K562 (cell line): Measurements from ENCODE around the gene ARHGAP32. TPM values are rescaled to one million over a fixed set of nuclear protein-coding genes. Genes with fewer than 3 reads are reported as not detected.

Experiments
- ATAC-seq: fragments of 200-7000 bp; cut with Tn5 transposase; 3 replicates; pipeline ENCODE4 v1.9.1; 2020; ENCODE audit warnings: moderate library complexity
- BruUV-seq: library from RNA; stranded (reverse); fragments of 400-500 nt; replicated peaks from 2 replicates; lab custom pipeline; 2021; lab: Mats Ljungman, UMichigan
- CTCF ChIA-PET: fragments of 300-600 bp; formaldehyde crosslinking; extraction: SDS; loops from one replicate; lab custom pipeline; 2021; ENCODE audit warnings: low intra/inter-chr PET ratio; lab: Yijun Ruan, JAX
- POLR2A ChIA-PET: fragments of 300-600, 350-650 bp; sonication (Branson Sonifier 250); formaldehyde crosslinking; extraction: SDS; loops from one replicate; lab custom pipeline; 2021; ENCODE audit warnings: antibody characterized with exemption, inconsistent platforms; lab: Yijun Ruan, JAX
- DNase-seq, 4 experiments: peaks; one replicate each; pipeline versions ENCODE4 v3.0.0 to v3.0.0-alpha.2; 2011 to 2018; ENCODE audit warnings: low spot score in 3 of 4, mixed read lengths in 3 of 4; ENCODE audit errors: extremely low read depth in 1 of 4
- FAIRE-seq: peaks from 2 replicates; lab custom pipeline; 2011; peaks lifted over from hg19 to GRCh38; lab: Jason Lieb, UNC
- H2AFZ ChIP-seq: 2 replicates; pipeline ENCODE4 v1.6.0; 2011; ENCODE audit warnings: low read depth, low read length, control low read depth, inconsistent platforms
- H3K27ac ChIP-seq: fragments of 200-600 bp; 3 replicates; pipeline ENCODE4 v1.8.0; 2011; ENCODE audit warnings: low read depth, mild to moderate bottlenecking, control low read depth, inconsistent platforms, low read length, moderate library complexity, mixed read lengths; ENCODE audit errors: extremely low read depth
- H3K27me3 ChIP-seq, 2 experiments: fragments of 300-600 bp in 1 of 2; 2 replicates in 1 of 2; 3 replicates in 1 of 2; pipeline versions ENCODE4 v1.6.0 to v1.8.0; 2011; ENCODE audit warnings: inconsistent platforms in 2 of 2, low read length in 2 of 2, mild to moderate bottlenecking in 1 of 2, mixed read lengths in 1 of 2, moderate library complexity in 1 of 2; ENCODE audit not compliant: control insufficient read depth in 2 of 2, insufficient read depth in 2 of 2
- H3K36me3 ChIP-seq: fragments of 300-600 bp; 3 replicates; pipeline ENCODE4 v1.8.0; 2011; ENCODE audit warnings: mild to moderate bottlenecking, low read length, inconsistent platforms; ENCODE audit not compliant: control insufficient read depth, insufficient read depth
- H3K4me1 ChIP-seq, 2 experiments: fragments of 200-600 bp in 1 of 2; replicated peaks in 1 of 2; 2 replicates in 1 of 2; 3 replicates in 1 of 2; pipeline versions ENCODE4 v1.5.1 to v1.8.0; 2011; ENCODE audit warnings: inconsistent platforms in 2 of 2, low read length in 2 of 2, mild to moderate bottlenecking in 1 of 2, mixed read lengths in 1 of 2, moderate library complexity in 1 of 2; ENCODE audit not compliant: control insufficient read depth in 2 of 2, insufficient read depth in 2 of 2
- H3K4me2 ChIP-seq: 2 replicates; pipeline ENCODE4 v1.6.1; 2011; ENCODE audit warnings: low read length, control low read depth, inconsistent platforms, mixed read lengths; ENCODE audit not compliant: insufficient read depth
- H3K4me3 ChIP-seq: fragments of 200-600 bp; sonication (generic), shearing (Covaris generic); 2 replicates; pipeline ENCODE4 v1.5.1; 2016; ENCODE audit warnings: control low read depth, inconsistent platforms
- H3K79me2 ChIP-seq: fragments of 200-600 bp; 3 replicates; pipeline ENCODE4 v1.8.0; 2011; ENCODE audit warnings: low read length, inconsistent platforms; ENCODE audit not compliant: control insufficient read depth, insufficient read depth
- H3K9ac ChIP-seq, 2 experiments: 2 replicates each; pipeline versions ENCODE4 v1.6.0 to v1.6.1; 2011; ENCODE audit warnings: low read depth in 2 of 2, low read length in 2 of 2, control low read depth in 1 of 2, inconsistent platforms in 1 of 2, mild to moderate bottlenecking in 1 of 2, mixed read lengths in 1 of 2; ENCODE audit not compliant: insufficient read depth in 1 of 2
- H3K9me1 ChIP-seq: one replicate; pipeline ENCODE4 v1.6.0; 2011; ENCODE audit warnings: inconsistent platforms, mild to moderate bottlenecking, low read length, moderate library complexity; ENCODE audit not compliant: control insufficient read depth, insufficient read depth
- H3K9me3 ChIP-seq: replicated peaks from 2 replicates; pipeline ENCODE4 v1.5.1; 2011; ENCODE audit warnings: low read depth, low read length, inconsistent platforms; ENCODE audit not compliant: control insufficient read depth, insufficient read depth
- H4K20me1 ChIP-seq: replicated peaks from 2 replicates; pipeline ENCODE4 v1.6.1; 2011; ENCODE audit warnings: low read length, inconsistent platforms, mixed read lengths; ENCODE audit not compliant: control insufficient read depth, insufficient read depth
- CHD4 ChIP-seq: fragments of 200-600 bp; sonication (generic); IDR thresholded peaks from 3 replicates; pipeline ENCODE4 v1.6.1; 2012; ENCODE audit warnings: low read depth, mild to moderate bottlenecking, mixed read lengths, low read length, inconsistent platforms; ENCODE audit not compliant: insufficient read depth, insufficient replicate concordance, poor library complexity, severe bottlenecking
- COPS2 ChIP-seq: fragments of 450-650 bp; conservative IDR thresholded peaks from 2 replicates; pipeline ENCODE4 v1.6.1; 2016; ENCODE audit warnings: mild to moderate bottlenecking, moderate library complexity
- FOXJ3 ChIP-seq: sonication (generic); formaldehyde crosslinking; IDR thresholded peaks from 2 replicates; pipeline ENCODE4 v1.4.0; 2020; ENCODE audit warnings: mild to moderate bottlenecking, missing genetic modification reagents
- LEF1 ChIP-seq: fragments of 450-650 bp; IDR thresholded peaks from 2 replicates; pipeline ENCODE4 v1.6.1; 2016; ENCODE audit warnings: mild to moderate bottlenecking
- MTA1 ChIP-seq: fragments of 450-650 bp; IDR thresholded peaks from 2 replicates; pipeline ENCODE4 v1.6.1; 2017; ENCODE audit warnings: borderline replicate concordance
- NKRF ChIP-seq: fragments of 450-650 bp; IDR thresholded peaks from 2 replicates; pipeline ENCODE4 v1.6.1; 2016; ENCODE audit warnings: borderline replicate concordance
- SPI1 ChIP-seq: IDR thresholded peaks from 2 replicates; pipeline ENCODE4 v1.6.1; 2011; ENCODE audit warnings: low read depth, low read length, control low read depth, borderline replicate concordance
- TAF7 ChIP-seq: fragments of 450-650 bp; IDR thresholded peaks from 2 replicates; pipeline ENCODE4 v1.6.1; 2016; ENCODE audit warnings: missing genetic modification characterization, missing compliant biosample characterization
- YBX1 ChIP-seq: fragments of 450-650 bp; IDR thresholded peaks from 2 replicates; pipeline ENCODE4 v1.7.1; 2016; ENCODE audit warnings: mild to moderate bottlenecking
- ZNF124 ChIP-seq: sonication (generic); formaldehyde crosslinking; IDR thresholded peaks from 2 replicates; pipeline ENCODE4 v1.8.1; 2022; ENCODE audit warnings: missing genetic modification reagents
- ZNF232 ChIP-seq: sonication (generic); formaldehyde crosslinking; IDR thresholded peaks from 2 replicates; pipeline ENCODE4 v1.8.0; 2022; ENCODE audit warnings: mild to moderate bottlenecking, missing genetic modification reagents
- ZNF512 ChIP-seq: IDR thresholded peaks from 2 replicates; pipeline ENCODE4 v1.6.1; 2016; ENCODE audit warnings: missing genetic modification characterization, missing compliant biosample characterization
- WGBS: fragments of 100-300 bp; shearing (Covaris generic); methylation state at CpG from one replicate; pipeline ENCODE4 v1.1.6; 2016; ENCODE audit warnings: low coverage, mixed read lengths; ENCODE audit not compliant: insufficient coverage; ENCODE audit errors: missing lambda C conversion rate; 5-methylcytosine and 5-hydroxymethylcytosine counted together
- in situ Hi-C: fragments of 300-500 bp; cut with MboI; formaldehyde crosslinking; loops from 4 replicates; pipeline ENCODE4 v1.15.0; 2018; ENCODE audit warnings: inconsistent platforms, mixed read lengths
- intact Hi-C: fragments of 100-400 bp; cut with micrococcal nuclease; formaldehyde crosslinking; loops from 2 replicates; pipeline ENCODE4 v1.14.2; 2022
- polyA plus RNA-seq, 8 experiments: library from polyadenylated mRNA; depleted of rRNA in 4 of 8; stranded (reverse) in 5 of 8; unstranded in 3 of 8; fragments of >200 nt; fragmentation: Nextera tagmentation in 2 of 8; fragmentation: Illumina TruSeq in 1 of 8; extraction: Ambion mirVana in 2 of 8; extraction: Trizol in 1 of 8; gene quantifications; 2 replicates each; pipeline versions ENCODE4 v1.2.1 to v1.2.3, GENCODE V29; 2011 to 2014; ENCODE audit warnings: inconsistent platforms in 1 of 8, missing spikeins in 1 of 8
- total RNA-seq, 7 experiments: library from RNA; depleted of rRNA in 6 of 7; stranded (reverse); fragments of >200 nt in 6 of 7; fragmentation: Illumina TruSeq in 2 of 7; extraction: Trizol in 2 of 7; gene quantifications; 2 replicates each; pipeline versions ENCODE4 v1.2.1 to v1.2.3, GENCODE V29; 2011 to 2021; ENCODE audit warnings: low replicate concordance in 1 of 7
- TF ChIP-seq, protein P1 (sequence below): sonication (generic); formaldehyde crosslinking; IDR thresholded peaks from 2 replicates; pipeline ENCODE4 v1.9.0; 2022; ENCODE audit warnings: mild to moderate bottlenecking, missing genetic modification reagents

Gene ARHGAP32
- total and polyA plus RNA-seq, 9 of the 15 experiments (the other 6 are each of a cell fraction or from before 2014, with no cell fraction given) = 0.18 TPM; not detected in 8

- Histone ChIP-seq H3K27me3 (no peaks in the 10 kb centered on the region), H2AFZ (no peak overlapping the region), H3K4me1 (no peaks in the 10 kb centered on the region), H3K9me3 (no peaks in the 10 kb centered on the region), H3K4me2 (no peak overlapping the region), H3K9me1 (no peaks in the 10 kb centered on the region), H3K36me3 (no peaks in the 10 kb centered on the region), H3K9ac (no peak overlapping the region), H3K79me2 (no peaks in the 10 kb centered on the region), H3K27ac (no peak overlapping the region), H3K4me3 (no peak overlapping the region), H4K20me1 (no peaks in the 10 kb centered on the region)
- no peak for FAIRE-seq
- intact Hi-C loops (no loop called here), in situ Hi-C loops (no loop called here)
- 0% methylated on average over 4 of the region's 4 CpGs for WGBS
- ATAC-seq = no peak
- CTCF ChIA-PET = no interaction called here
- POLR2A ChIA-PET = no interaction called here
- no TSS peak for BruUV-seq
- no peak for DNase-seq
- TF ChIP-seq LEF1 = no peak
- no peak for TF ChIP-seq FOXJ3
- no peak for TF ChIP-seq SPI1
- no peak for TF ChIP-seq TAF7 (tag)
- no peak for TF ChIP-seq CHD4
- no peak for TF ChIP-seq ZNF124 (CRISPR knock-in tag)
- TF ChIP-seq COPS2 = no peak
- no peak for TF ChIP-seq MTA1
- no peak for TF ChIP-seq NKRF
- TF ChIP-seq, protein P1, sequence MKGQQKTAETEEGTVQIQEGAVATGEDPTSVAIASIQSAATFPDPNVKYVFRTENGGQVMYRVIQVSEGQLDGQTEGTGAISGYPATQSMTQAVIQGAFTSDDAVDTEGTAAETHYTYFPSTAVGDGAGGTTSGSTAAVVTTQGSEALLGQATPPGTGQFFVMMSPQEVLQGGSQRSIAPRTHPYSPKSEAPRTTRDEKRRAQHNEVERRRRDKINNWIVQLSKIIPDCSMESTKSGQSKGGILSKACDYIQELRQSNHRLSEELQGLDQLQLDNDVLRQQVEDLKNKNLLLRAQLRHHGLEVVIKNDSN (CRISPR knock-in tag) = no peak
- TF ChIP-seq ZNF232 = no peak
- no peak for TF ChIP-seq ZNF512 (tag)
- TF ChIP-seq YBX1 = no peak
Measured at GRCh38 chr11:129042503-129042902, 149.6 kb downstream of the ARHGAP32 start.
